Measurements from ENCODE around the gene AEBP1. TPM values are rescaled to one million over a fixed set of nuclear protein-coding genes. Genes with fewer than 3 reads are reported as not detected.
A peak's percentile ranks its signal among the peaks of the same experiment; 100 is the strongest.

Gene AEBP1
- total RNA-seq, 1 donor from 2014 or later: 32.4 TPM

DNA sequence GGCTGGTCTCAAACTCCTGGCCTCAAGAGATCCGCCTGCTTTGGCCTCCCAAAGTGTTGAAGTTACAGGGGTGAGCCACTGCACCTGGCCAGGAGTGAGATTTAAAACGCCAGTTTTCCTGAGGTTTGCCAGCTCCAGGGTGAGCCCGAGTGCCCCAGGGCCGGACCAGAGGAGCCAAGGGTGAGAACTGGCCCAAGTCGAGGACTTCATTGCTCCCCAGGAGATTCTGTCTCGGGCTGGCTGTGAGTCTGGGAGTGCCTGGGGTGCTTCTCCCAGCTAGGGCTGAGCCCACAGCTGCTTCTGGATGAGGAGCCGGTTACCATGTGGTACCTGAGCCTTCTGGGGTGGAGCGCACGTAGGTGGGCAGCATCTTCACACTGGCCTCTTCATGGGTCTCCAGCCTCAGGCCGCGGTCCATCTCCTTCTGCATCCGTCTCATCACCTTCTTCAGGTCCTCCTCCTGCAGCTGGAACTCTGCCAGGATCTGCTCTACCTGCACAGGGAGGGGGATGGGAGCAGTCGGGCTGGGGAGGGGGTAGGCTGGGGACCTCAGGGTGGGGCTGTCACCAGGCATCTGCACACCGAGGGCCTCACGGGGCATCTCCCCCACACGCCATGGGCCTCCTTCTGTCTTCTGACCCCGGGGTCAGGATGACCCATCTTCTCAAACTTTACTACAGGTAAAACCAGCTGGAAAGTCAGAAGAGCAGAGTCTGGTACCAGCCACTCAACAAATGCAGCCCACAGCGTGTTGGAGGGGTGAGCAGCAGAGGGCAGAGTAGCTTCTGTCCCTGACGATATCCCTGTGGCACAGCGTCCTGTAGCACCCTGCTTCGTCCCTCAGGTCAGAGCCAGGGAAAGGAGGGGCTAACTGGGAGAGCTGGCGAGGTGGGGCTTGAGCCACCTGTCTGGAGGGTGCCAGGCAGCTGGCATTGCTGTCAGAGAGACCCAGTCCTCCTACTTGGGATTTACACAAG, 49.1 kb downstream of the AEBP1 start:
- Histone ChIP-seq H3K36me3 (ENCODE audit: control insufficient read depth in 3 of 3, insufficient read depth in 3 of 3, low read length in 3 of 3) (no peaks in the 10 kb centered on the region), H3K4me1 (ENCODE audit: control insufficient read depth in 3 of 3, insufficient read depth in 3 of 3, low read length in 3 of 3) (peaks cover 0 to 10% (median 4%) of the 10 kb centered on the region in 3 donors), H3K27ac (ENCODE audit: low read depth, low read length) (no peak overlapping the region), H3K4me3 (ENCODE audit: low read length in 3 of 3) (no peak overlapping the region), H3K27me3 (ENCODE audit: control insufficient read depth in 3 of 3, insufficient read depth in 3 of 3, low read length in 3 of 3) (peaks cover 0 to 2% (median 0%) of the 10 kb centered on the region in 3 donors), H3K9me3 (ENCODE audit: control insufficient read depth in 3 of 3, low read length in 3 of 3) (no peaks in the 10 kb centered on the region), H3K9ac (ENCODE audit: low read depth in 1 of 3, low read length in 3 of 3) (no peak overlapping the region)

GRCh38 chr7:44153948-44154335, 49.8 kb downstream of the AEBP1 start:
- Histone ChIP-seq H3K4me1 (ENCODE audit: control insufficient read depth in 3 of 3, insufficient read depth in 3 of 3, low read length in 3 of 3) (peaks cover 0 to 17% (median 11%) of the 10 kb centered on the region in 3 donors), H3K27ac (ENCODE audit: low read depth, low read length) (no peak overlapping the region), H3K36me3 (ENCODE audit: control insufficient read depth in 3 of 3, insufficient read depth in 3 of 3, low read length in 3 of 3) (no peaks in the 10 kb centered on the region)

GRCh38 chr7:44154703-44155102, 50.6 kb downstream of the AEBP1 start:
- Histone ChIP-seq H3K4me1 (ENCODE audit: control insufficient read depth in 3 of 3, insufficient read depth in 3 of 3, low read length in 3 of 3) (peaks cover 6 to 24% (median 19%) of the 10 kb centered on the region in 3 donors), H3K9ac (ENCODE audit: low read depth in 1 of 3, low read length in 3 of 3) (no peak overlapping the region), H3K9me3 (ENCODE audit: control insufficient read depth in 3 of 3, low read length in 3 of 3) (no peaks in the 10 kb centered on the region), H3K36me3 (ENCODE audit: control insufficient read depth in 3 of 3, insufficient read depth in 3 of 3, low read length in 3 of 3) (no peaks in the 10 kb centered on the region), H3K4me3 (ENCODE audit: low read length in 3 of 3) (no peak overlapping the region), H3K27ac (ENCODE audit: low read depth, low read length) (no peak overlapping the region), H3K27me3 (ENCODE audit: control insufficient read depth in 3 of 3, insufficient read depth in 3 of 3, low read length in 3 of 3) (peaks cover 0 to 2% (median 0%) of the 10 kb centered on the region in 3 donors)

More at GRCh38 chr7:44153948-44154335, 49.8 kb downstream of the AEBP1 start:
- Histone ChIP-seq H3K9ac (ENCODE audit: low read depth in 1 of 3, low read length in 3 of 3) (no peak overlapping the region), H3K27me3 (ENCODE audit: control insufficient read depth in 3 of 3, insufficient read depth in 3 of 3, low read length in 3 of 3) (peaks cover 0 to 2% (median 0%) of the 10 kb centered on the region in 3 donors), H3K4me3 (ENCODE audit: low read length in 3 of 3) (no peak overlapping the region), H3K9me3 (ENCODE audit: control insufficient read depth in 3 of 3, low read length in 3 of 3) (no peaks in the 10 kb centered on the region)

DNA sequence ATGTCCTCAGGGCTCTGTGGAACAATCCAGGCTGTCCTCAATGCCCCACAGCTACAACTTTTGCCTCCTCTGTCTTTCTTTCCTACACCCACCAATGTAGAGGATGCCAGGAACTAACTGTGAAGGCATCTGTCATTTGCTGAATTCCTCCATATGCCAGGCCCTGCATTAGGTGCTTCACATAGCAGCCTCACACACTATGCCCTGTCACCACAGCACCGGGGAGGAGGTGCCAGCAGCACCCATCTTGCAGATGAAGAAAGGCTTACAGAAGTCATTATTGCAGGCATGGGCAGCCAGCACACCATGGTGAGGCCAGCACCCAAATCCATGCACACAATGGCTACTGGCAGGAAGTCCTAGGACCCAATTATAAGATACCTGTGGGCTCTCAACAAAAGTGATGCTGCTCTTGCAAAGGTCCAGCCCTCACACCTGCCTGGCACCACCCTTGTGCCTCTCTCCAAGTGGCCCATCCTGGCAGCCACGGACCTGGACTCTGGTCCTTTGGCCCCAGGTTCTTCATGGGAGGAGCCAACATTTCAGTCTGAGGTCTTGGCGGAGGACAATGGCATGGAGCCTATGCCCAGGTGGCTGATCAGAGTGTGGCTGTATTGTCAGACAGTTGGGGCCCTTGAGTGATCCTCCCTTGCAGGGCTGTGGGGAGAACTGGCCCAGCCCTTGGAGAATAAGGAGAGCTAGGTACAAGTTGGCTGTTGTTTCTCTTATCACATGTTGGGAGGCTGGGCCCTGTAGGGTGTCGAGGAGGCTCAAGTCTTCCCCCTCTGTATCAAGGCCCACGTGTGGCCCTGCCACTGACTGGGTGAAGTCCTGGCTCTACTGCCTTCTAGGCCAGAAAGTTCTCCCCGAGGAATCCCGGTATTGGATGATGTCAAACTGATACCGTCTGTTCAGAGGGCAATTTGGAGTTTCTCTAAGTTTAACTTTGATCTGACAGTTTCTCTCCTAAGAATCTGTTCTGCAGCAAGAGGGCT, 51.3 kb downstream of the AEBP1 start:
- no peak overlapping the region for H3K4me3 ChIP-seq (ENCODE audit: low read length in 3 of 3)
- no peaks in the 10 kb centered on the region for H3K9me3 ChIP-seq (ENCODE audit: control insufficient read depth in 3 of 3, low read length in 3 of 3)
- no peak overlapping the region for H3K27ac ChIP-seq (ENCODE audit: low read depth, low read length)
- H3K36me3 ChIP-seq (ENCODE audit: control insufficient read depth in 3 of 3, insufficient read depth in 3 of 3, low read length in 3 of 3): no peaks in the 10 kb centered on the region
- H3K4me1 ChIP-seq (ENCODE audit: control insufficient read depth in 3 of 3, insufficient read depth in 3 of 3, low read length in 3 of 3): peaks cover 8 to 25% (median 20%) of the 10 kb centered on the region in 3 donors
- H3K27me3 ChIP-seq (ENCODE audit: control insufficient read depth in 3 of 3, insufficient read depth in 3 of 3, low read length in 3 of 3): peaks cover 0 to 2% (median 0%) of the 10 kb centered on the region in 3 donors
- no peak overlapping the region for H3K9ac ChIP-seq (ENCODE audit: low read depth in 1 of 3, low read length in 3 of 3)

DNA sequence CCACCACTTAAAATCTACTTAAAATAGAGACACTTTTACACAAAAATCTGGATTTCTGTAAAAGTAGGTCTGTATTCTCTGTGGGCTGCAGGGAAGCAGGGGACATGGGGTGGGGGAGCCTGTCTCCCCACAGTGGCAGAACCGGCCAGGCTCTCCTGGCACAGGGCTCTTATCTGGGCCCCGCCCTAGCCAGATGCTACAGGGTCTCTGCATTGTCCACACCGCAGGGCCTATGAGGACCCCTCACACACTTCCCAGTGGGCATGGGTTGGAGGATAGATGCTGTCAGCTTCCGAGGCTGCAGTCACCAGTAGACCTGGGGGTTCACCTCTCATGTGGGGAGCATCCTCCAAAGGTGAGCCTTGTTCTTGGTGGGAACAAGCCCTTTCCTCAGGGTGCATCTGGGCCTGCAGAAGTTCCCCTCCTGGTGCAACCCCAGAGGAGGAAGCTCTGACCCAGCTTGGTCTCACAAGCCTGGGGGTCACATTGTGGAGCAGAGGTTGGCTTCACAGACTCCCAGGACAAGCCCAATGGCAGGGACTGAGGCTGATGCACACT, 52.4 kb downstream of the AEBP1 start:
- H3K27me3 ChIP-seq (ENCODE audit: control insufficient read depth in 3 of 3, insufficient read depth in 3 of 3, low read length in 3 of 3): peaks cover 0 to 2% (median 0%) of the 10 kb centered on the region in 3 donors
- peaks cover 8 to 23% (median 20%) of the 10 kb centered on the region in 3 donors for H3K4me1 ChIP-seq (ENCODE audit: control insufficient read depth in 3 of 3, insufficient read depth in 3 of 3, low read length in 3 of 3)
- H3K4me3 ChIP-seq (ENCODE audit: low read length in 3 of 3): no peak overlapping the region
- no peaks in the 10 kb centered on the region for H3K36me3 ChIP-seq (ENCODE audit: control insufficient read depth in 3 of 3, insufficient read depth in 3 of 3, low read length in 3 of 3)
- no peaks in the 10 kb centered on the region for H3K9me3 ChIP-seq (ENCODE audit: control insufficient read depth in 3 of 3, low read length in 3 of 3)
- no peak overlapping the region for H3K27ac ChIP-seq (ENCODE audit: low read depth, low read length)
- no peak overlapping the region for H3K9ac ChIP-seq (ENCODE audit: low read depth in 1 of 3, low read length in 3 of 3)

DNA sequence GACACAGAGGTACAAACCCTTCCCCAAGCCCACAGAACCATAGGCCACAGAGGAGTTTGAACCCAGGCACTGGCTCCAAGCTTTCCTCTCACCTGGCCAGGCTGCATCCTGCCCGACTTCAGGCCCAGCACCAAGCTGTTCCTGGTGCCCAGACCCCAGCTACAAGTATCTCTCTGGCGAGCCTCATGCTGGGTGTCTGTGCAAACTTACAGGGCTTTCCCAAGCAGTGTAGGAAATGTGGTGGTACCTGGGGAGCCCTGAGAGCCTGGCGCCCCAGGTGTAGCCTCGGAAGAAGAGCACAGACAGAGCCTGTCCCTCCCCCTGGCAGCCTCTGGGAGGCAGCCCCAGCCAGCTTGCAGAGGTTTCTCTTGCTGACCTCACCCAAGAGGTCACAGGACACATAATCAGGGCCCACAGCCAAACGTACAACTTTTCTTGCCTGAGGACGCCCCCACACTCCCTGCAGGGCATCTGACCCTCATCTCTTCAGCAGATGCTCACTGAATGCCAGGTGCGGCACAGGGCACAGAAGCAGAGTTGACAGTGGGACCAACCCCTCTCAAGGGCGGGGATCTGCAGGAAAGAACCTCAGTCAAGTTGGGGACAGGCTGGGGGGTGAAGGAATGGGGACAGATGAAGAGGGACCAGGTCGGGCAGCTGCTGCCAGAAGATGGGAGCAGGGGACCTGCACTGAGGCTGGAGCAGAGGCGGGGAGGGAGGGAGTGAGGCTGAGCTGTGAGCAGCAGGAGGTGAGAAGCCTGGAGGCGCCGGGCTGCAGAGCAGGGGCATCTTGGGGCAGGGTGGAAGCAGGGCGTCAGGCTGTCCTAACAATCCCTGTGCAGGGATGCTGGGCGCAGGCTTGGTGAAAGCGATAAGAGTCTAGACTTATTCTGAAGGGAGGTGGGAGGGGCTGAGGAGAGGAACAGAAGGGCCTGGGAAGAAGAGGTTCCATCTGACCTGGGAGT, 53.3 kb downstream of the AEBP1 start:
- Histone ChIP-seq H3K4me3 (ENCODE audit: low read length in 3 of 3) (no peak overlapping the region), H3K4me1 (ENCODE audit: control insufficient read depth in 3 of 3, insufficient read depth in 3 of 3, low read length in 3 of 3) (peaks cover 8 to 23% (median 20%) of the 10 kb centered on the region in 3 donors), H3K27me3 (ENCODE audit: control insufficient read depth in 3 of 3, insufficient read depth in 3 of 3, low read length in 3 of 3) (no peaks in the 10 kb centered on the region), H3K9me3 (ENCODE audit: control insufficient read depth in 3 of 3, low read length in 3 of 3) (no peaks in the 10 kb centered on the region), H3K9ac (ENCODE audit: low read depth in 1 of 3, low read length in 3 of 3) (no peak overlapping the region), H3K36me3 (ENCODE audit: control insufficient read depth in 3 of 3, insufficient read depth in 3 of 3, low read length in 3 of 3) (no peaks in the 10 kb centered on the region), H3K27ac (ENCODE audit: low read depth, low read length) (no peak overlapping the region)

GRCh38 chr7:44158096-44158872, 54.1 kb downstream of the AEBP1 start:
- H3K27ac ChIP-seq (ENCODE audit: low read depth, low read length): no peak overlapping the region
- no peaks in the 10 kb centered on the region for H3K9me3 ChIP-seq (ENCODE audit: control insufficient read depth in 3 of 3, low read length in 3 of 3)
- H3K4me1 ChIP-seq (ENCODE audit: control insufficient read depth in 3 of 3, insufficient read depth in 3 of 3, low read length in 3 of 3): peaks cover 8 to 23% (median 20%) of the 10 kb centered on the region in 3 donors
- no peak overlapping the region for H3K9ac ChIP-seq (ENCODE audit: low read depth in 1 of 3, low read length in 3 of 3)
- H3K27me3 ChIP-seq (ENCODE audit: control insufficient read depth in 3 of 3, insufficient read depth in 3 of 3, low read length in 3 of 3): no peaks in the 10 kb centered on the region
- no peaks in the 10 kb centered on the region for H3K36me3 ChIP-seq (ENCODE audit: control insufficient read depth in 3 of 3, insufficient read depth in 3 of 3, low read length in 3 of 3)
- no peak overlapping the region for H3K4me3 ChIP-seq (ENCODE audit: low read length in 3 of 3)

DNA sequence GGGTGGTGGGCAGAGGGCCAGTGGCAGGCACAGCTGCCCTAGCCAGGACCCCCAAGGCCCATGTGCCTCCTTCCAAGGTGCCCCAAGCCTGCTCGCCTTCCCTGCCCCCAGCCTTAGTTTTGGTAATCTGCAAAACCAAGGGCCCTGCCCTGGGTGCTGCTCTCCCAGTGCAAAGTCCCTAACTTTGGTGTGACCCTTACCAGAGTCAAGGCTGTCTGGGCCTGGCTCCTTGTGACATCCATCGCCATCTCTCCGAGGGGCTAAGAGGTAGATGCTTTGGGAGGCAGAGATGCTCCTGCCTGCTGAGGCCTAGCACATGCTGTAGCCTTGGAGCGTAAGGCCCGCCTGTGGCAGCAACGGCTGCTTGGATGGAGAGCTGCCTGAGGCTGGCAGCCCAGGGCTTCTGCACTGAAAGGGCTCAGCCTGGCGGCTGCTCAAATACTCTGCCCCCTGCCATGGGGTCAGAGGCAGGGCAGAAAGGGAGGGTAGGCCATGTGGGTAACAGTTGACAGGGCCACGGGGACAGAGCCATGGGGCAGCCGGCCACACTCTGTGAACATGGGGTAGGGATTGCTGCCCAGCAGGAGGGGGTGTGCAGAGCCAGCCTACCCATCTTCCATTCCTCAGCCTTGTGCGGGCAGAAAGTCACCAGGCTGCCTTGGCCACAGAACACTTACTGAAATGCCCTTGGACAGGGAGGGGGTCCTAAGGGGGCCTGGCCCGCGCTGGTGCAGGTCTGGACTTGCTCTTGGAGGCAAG, 54.9 kb downstream of the AEBP1 start:
- H3K27me3 ChIP-seq (ENCODE audit: control insufficient read depth in 3 of 3, insufficient read depth in 3 of 3, low read length in 3 of 3): no peaks in the 10 kb centered on the region
- H3K36me3 ChIP-seq (ENCODE audit: control insufficient read depth in 3 of 3, insufficient read depth in 3 of 3, low read length in 3 of 3): no peaks in the 10 kb centered on the region
- no peak overlapping the region for H3K27ac ChIP-seq (ENCODE audit: low read depth, low read length)
- no peaks in the 10 kb centered on the region for H3K9me3 ChIP-seq (ENCODE audit: control insufficient read depth in 3 of 3, low read length in 3 of 3)
- peaks cover 8 to 23% (median 20%) of the 10 kb centered on the region in 3 donors for H3K4me1 ChIP-seq (ENCODE audit: control insufficient read depth in 3 of 3, insufficient read depth in 3 of 3, low read length in 3 of 3)
- peak overlapping the region in 1 of 3 donors; percentile 25 for H3K9ac ChIP-seq (ENCODE audit: low read depth in 1 of 3, low read length in 3 of 3)
- no peak overlapping the region for H3K4me3 ChIP-seq (ENCODE audit: low read length in 3 of 3)

All from skeletal muscle tissue (tissue), 4 donors.